ENCODE measurements around the gene SERPINA12.

GRCh38 chr14:94535506-94535905 lies 26.2 kb upstream of the SERPINA12 start:
- TF ChIP-seq POLR2AphosphoS5 (IDR thresholded peaks at IDR 0.05) (no peak), CTCF (IDR thresholded peaks at IDR 0.05) (no peak), POLR2A (IDR thresholded peaks at IDR 0.05) (no peak)
